Ishikawa (cell line): ENCODE data around the gene NEK9.
A peak's percentile ranks its signal among the peaks of the same experiment; 100 is the strongest.

Experiments
- CREB1 ChIP-seq: IDR thresholded peaks from 2 replicates; pipeline ENCODE4 v1.6.1; 2012; ENCODE audit warnings: low read depth
- EGR1 ChIP-seq: IDR thresholded peaks from 2 replicates; pipeline ENCODE4 v1.6.1; 2012
- RAD21 ChIP-seq: IDR thresholded peaks from 2 replicates; pipeline ENCODE4 v1.6.1; 2012; ENCODE audit warnings: low read depth
- TAF1 ChIP-seq: IDR thresholded peaks from 2 replicates; pipeline ENCODE4 v1.6.1; 2012; ENCODE audit warnings: low read depth, mild to moderate bottlenecking
- TCF12 ChIP-seq: IDR thresholded peaks from 2 replicates; pipeline ENCODE4 v1.6.1; 2012; ENCODE audit warnings: low read depth
- YY1 ChIP-seq: IDR thresholded peaks from 2 replicates; pipeline ENCODE4 v1.6.1; 2012; ENCODE audit warnings: low read depth
- TF ChIP-seq, protein P1 (sequence below): IDR thresholded peaks from 2 replicates; pipeline ENCODE4 v1.6.1; 2012

DNA sequence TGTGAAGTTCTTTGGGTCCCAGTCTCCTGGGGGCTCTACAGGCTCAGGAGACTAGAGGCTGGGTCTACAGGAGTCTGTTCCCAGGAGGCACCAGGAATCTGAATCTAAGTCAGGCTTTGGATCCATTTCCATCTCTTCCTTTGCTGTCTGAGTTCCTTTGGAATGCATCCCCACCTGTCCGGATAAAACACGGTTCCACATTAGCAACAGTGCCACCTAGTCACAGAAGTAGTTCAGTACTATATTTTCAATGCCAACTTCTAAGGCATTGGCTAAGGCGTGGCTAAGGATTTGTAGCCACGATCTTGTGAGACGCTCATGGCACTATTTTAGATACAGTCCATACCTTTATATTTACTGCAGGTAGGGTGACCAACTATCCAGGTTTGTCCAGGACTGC lies 42.3 kb downstream of the NEK9 start:
- TF ChIP-seq CREB1 (no peak), TAF1 (no peak), EGR1 (no peak), TCF12 (no peak), RAD21 (peak; percentile 50), YY1 (no peak)
- TF ChIP-seq, protein P1, sequence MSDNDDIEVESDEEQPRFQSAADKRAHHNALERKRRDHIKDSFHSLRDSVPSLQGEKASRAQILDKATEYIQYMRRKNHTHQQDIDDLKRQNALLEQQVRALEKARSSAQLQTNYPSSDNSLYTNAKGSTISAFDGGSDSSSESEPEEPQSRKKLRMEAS, result no peak
